HepG2 (cell line): Measurements from ENCODE around the gene BCAS2. TPM values are rescaled to one million over a fixed set of nuclear protein-coding genes. Genes with fewer than 3 reads are reported as not detected.

Experiments
- AHR ChIP-seq: IDR thresholded peaks from 2 replicates; pipeline ENCODE4 v1.6.1; 2018; ENCODE audit warnings: missing genetic modification reagents, missing compliant biosample characterization
- ATF7-NPFF ChIP-seq: sonication (generic); formaldehyde crosslinking; IDR thresholded peaks from 2 replicates; pipeline ENCODE4 v1.8.1; 2023; ENCODE audit warnings: mild to moderate bottlenecking, low read depth, missing genetic modification reagents, moderate library complexity
- HDAC1 ChIP-seq: sonication (generic); formaldehyde crosslinking; IDR thresholded peaks from 2 replicates; pipeline ENCODE4 v1.5.1; 2020; ENCODE audit warnings: mild to moderate bottlenecking, missing genetic modification reagents
- KLF6 ChIP-seq: IDR thresholded peaks from 2 replicates; pipeline ENCODE4 v1.8.0; 2016; ENCODE audit warnings: missing biosample characterization, missing genetic modification reagents
- MEIS1 ChIP-seq: sonication (generic); formaldehyde crosslinking; IDR thresholded peaks from 2 replicates; pipeline ENCODE4 v1.9.0; 2021; ENCODE audit warnings: mild to moderate bottlenecking, missing genetic modification reagents, moderate library complexity, borderline replicate concordance
- RFX5 ChIP-seq: IDR thresholded peaks from 2 replicates; pipeline ENCODE4 v1.6.1; 2011; ENCODE audit warnings: low read depth, low read length, improper control_type of control experiment
- SRF ChIP-seq: IDR thresholded peaks from 2 replicates; pipeline ENCODE4 v1.6.1; 2011; ENCODE audit warnings: mild to moderate bottlenecking, low read depth, low read length, moderate library complexity
- STAG1 ChIP-seq: sonication (generic); formaldehyde crosslinking; IDR thresholded peaks from 2 replicates; pipeline ENCODE4 v1.4.0; 2020; ENCODE audit warnings: missing genetic modification reagents
- ZBTB42 ChIP-seq: sonication (generic); formaldehyde crosslinking; IDR thresholded peaks from 2 replicates; pipeline ENCODE4 v1.5.0; 2020; ENCODE audit warnings: mild to moderate bottlenecking, missing genetic modification reagents
- ZFYVE20 ChIP-seq: sonication (generic); formaldehyde crosslinking; IDR thresholded peaks from 2 replicates; pipeline ENCODE4 v1.8.0; 2023; ENCODE audit warnings: low read depth, mild to moderate bottlenecking, moderate library complexity, missing genetic modification reagents, borderline replicate concordance
- ZNF207 ChIP-seq: fragments of 450-650 bp; IDR thresholded peaks from 2 replicates; pipeline ENCODE4 v1.6.1; 2016; ENCODE audit warnings: antibody characterized with exemption, borderline replicate concordance
- ZNF34 ChIP-seq: sonication (generic); formaldehyde crosslinking; IDR thresholded peaks from 2 replicates; pipeline ENCODE4 v1.4.0; 2020; ENCODE audit warnings: mild to moderate bottlenecking, missing genetic modification reagents, borderline replicate concordance
- ZNF432 ChIP-seq: sonication (generic); formaldehyde crosslinking; IDR thresholded peaks from 2 replicates; pipeline ENCODE4 v1.5.0; 2020; ENCODE audit warnings: missing genetic modification reagents, mild to moderate bottlenecking, borderline replicate concordance
- polyA plus RNA-seq, 8 experiments: library from polyadenylated mRNA; depleted of rRNA in 3 of 8; stranded (reverse) in 7 of 8; unstranded in 1 of 8; fragments of >200 nt; fragmentation: Illumina TruSeq in 4 of 8; extraction: Trizol in 4 of 8; gene quantifications; 2 replicates each; pipeline versions ENCODE4 v1.2.1 to v1.2.3, GENCODE V29; 2011 to 2016; ENCODE audit warnings: low read depth in 4 of 8, missing spikeins in 1 of 8, mixed read lengths in 1 of 8; ENCODE audit not compliant: insufficient read depth in 1 of 8
- total RNA-seq, 5 experiments: library from RNA; depleted of rRNA; stranded (reverse); fragments of >200 nt; fragmentation: Illumina TruSeq; extraction: Trizol; gene quantifications; 2 replicates each; pipeline ENCODE4 v1.2.3, GENCODE V29; 2016; ENCODE audit warnings: low read depth in 1 of 5
- TF ChIP-seq, protein P1 (sequence below): IDR thresholded peaks from 2 replicates; pipeline ENCODE4 v1.6.1; 2016
- TF ChIP-seq, protein P2 (sequence below): sonication (generic); formaldehyde crosslinking; conservative IDR thresholded peaks from 2 replicates; pipeline ENCODE4 v1.8.0; 2022; ENCODE audit warnings: mild to moderate bottlenecking, moderate library complexity, missing genetic modification reagents
- TF ChIP-seq, protein P3 (sequence below): sonication (generic); formaldehyde crosslinking; IDR thresholded peaks from 2 replicates; pipeline ENCODE4 v1.9.0; 2021; ENCODE audit warnings: missing genetic modification reagents, borderline replicate concordance

Gene BCAS2
- total and polyA plus RNA-seq, 2 of the 13 experiments (the other 11 are each of a cell fraction or from before 2014, with no cell fraction given) = 18.0 to 47.4 TPM

DNA sequence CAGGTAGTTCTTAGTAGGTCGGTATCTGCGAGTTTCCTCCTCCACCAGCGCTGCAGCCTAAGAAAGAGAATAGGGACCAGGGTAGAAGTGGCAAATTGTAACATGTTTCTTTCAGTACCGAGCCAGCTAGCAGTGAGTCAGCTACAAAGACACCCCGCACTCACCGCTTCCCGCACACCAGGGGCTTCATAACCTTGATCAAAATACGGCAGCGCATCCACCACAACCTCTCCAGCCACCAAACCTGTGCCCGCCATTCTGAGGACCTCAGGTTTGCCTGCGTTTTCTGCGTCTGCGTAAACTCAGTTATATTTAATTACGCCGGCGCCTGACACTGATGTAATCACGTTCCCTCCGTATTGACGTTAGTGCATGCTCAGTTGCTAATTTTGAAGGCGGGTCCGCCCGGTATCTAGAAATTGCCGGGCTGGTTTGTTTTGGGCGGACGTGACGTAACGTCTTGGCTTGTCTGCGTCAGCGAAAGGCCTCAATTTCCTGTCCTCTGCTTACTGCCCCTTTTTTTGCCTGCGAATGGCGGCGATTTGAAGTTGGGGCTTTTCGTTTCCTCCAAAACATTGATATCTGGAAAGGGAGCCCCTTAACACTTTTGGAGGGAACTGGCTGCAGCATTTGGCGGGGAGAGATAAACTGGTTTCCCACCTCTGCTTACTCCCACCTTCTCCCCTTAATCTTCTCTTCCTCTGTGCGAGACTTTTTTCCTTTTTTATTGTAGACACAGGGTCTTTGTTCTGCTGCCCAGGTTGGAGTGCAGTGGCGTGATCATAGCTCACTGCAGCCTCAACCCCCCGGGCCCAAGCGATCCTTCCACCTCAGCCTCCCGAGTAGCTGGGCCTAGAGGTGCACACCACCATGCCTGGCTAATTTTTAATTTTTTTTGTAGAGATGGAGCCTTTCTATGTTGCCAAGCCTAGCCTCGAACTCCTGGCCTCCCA is at the start of gene BCAS2 (continued):
- TF ChIP-seq, protein P1, sequence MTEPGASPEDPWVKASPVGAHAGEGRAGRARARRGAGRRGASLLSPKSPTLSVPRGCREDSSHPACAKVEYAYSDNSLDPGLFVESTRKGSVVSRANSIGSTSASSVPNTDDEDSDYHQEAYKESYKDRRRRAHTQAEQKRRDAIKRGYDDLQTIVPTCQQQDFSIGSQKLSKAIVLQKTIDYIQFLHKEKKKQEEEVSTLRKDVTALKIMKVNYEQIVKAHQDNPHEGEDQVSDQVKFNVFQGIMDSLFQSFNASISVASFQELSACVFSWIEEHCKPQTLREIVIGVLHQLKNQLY = no peak
- TF ChIP-seq, protein P2, sequence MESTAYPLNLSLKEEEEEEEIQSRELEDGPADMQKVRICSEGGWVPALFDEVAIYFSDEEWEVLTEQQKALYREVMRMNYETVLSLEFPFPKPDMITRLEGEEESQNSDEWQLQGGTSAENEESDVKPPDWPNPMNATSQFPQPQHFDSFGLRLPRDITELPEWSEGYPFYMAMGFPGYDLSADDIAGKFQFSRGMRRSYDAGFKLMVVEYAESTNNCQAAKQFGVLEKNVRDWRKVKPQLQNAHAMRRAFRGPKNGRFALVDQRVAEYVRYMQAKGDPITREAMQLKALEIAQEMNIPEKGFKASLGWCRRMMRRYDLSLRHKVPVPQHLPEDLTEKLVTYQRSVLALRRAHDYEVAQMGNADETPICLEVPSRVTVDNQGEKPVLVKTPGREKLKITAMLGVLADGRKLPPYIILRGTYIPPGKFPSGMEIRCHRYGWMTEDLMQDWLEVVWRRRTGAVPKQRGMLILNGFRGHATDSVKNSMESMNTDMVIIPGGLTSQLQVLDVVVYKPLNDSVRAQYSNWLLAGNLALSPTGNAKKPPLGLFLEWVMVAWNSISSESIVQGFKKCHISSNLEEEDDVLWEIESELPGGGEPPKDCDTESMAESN (CRISPR knock-in tag) = peak; percentile 35; the same call in 1 of the 2 replicates
- no peak for TF ChIP-seq AHR (CRISPR knock-in tag)
- TF ChIP-seq, protein P3, sequence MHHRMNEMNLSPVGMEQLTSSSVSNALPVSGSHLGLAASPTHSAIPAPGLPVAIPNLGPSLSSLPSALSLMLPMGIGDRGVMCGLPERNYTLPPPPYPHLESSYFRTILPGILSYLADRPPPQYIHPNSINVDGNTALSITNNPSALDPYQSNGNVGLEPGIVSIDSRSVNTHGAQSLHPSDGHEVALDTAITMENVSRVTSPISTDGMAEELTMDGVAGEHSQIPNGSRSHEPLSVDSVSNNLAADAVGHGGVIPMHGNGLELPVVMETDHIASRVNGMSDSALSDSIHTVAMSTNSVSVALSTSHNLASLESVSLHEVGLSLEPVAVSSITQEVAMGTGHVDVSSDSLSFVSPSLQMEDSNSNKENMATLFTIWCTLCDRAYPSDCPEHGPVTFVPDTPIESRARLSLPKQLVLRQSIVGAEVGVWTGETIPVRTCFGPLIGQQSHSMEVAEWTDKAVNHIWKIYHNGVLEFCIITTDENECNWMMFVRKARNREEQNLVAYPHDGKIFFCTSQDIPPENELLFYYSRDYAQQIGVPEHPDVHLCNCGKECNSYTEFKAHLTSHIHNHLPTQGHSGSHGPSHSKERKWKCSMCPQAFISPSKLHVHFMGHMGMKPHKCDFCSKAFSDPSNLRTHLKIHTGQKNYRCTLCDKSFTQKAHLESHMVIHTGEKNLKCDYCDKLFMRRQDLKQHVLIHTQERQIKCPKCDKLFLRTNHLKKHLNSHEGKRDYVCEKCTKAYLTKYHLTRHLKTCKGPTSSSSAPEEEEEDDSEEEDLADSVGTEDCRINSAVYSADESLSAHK (CRISPR knock-in tag) = no peak
- no peak for TF ChIP-seq ZBTB42 (CRISPR knock-in tag)
- peak; percentile 49; the same call in 1 of the 2 replicates for TF ChIP-seq KLF6 (CRISPR knock-in tag)
- no peak for TF ChIP-seq RFX5
- no peak for TF ChIP-seq ZNF34 (CRISPR knock-in tag)
- no peak for TF ChIP-seq ZFYVE20 (CRISPR knock-in tag)
- no peak for TF ChIP-seq STAG1 (CRISPR knock-in tag)
- no peak for TF ChIP-seq SRF
- TF ChIP-seq HDAC1 (CRISPR knock-in tag) = peak; percentile 71; the same call in 1 of the 2 replicates
- no peak for TF ChIP-seq MEIS1
- no peak for TF ChIP-seq ZNF207
- no peak for TF ChIP-seq ATF7-NPFF (CRISPR knock-in tag)
- no peak for TF ChIP-seq ZNF432 (CRISPR knock-in tag)
